HL-60 (cell line): ENCODE results near the gene MTSS2.
"Not testable (repeated sequence)": the region's sequence is repeated elsewhere in the genome, so short reads cannot be mapped to it uniquely, and the experiment has no call there.

ENCODE experiments used
- DNase-seq, 2 experiments: peaks; one replicate each; pipeline ENCODE4 v3.0.0-alpha.2; 2010 to 2020; ENCODE audit warnings: low read depth in 1 of 2, low spot score in 1 of 2
- H3K27ac ChIP-seq: fragments of 250-450 bp; sonication (Bioruptor Pico); replicated peaks from 2 replicates; pipeline ENCODE4 v1.5.1; 2020; ENCODE audit warnings: mild to moderate bottlenecking, moderate library complexity
- H3K27me3 ChIP-seq: fragments of 250-450 bp; sonication (Bioruptor Pico); 2 replicates; pipeline ENCODE4 v1.5.1; 2021; ENCODE audit warnings: mild to moderate bottlenecking, moderate library complexity; ENCODE audit not compliant: insufficient read depth, poor library complexity, severe bottlenecking
- H3K4me3 ChIP-seq: replicated peaks from 2 replicates; pipeline ENCODE4 v1.5.1; 2011; ENCODE audit warnings: mild to moderate bottlenecking, control low read depth, low read length; ENCODE audit not compliant: insufficient read depth
- GABPA ChIP-seq: IDR thresholded peaks from 2 replicates; pipeline ENCODE4 v1.6.1; 2012; ENCODE audit warnings: low read depth
- POLR2AphosphoS5 ChIP-seq: IDR thresholded peaks from 2 replicates; pipeline ENCODE4 v1.6.1; 2012; ENCODE audit warnings: low read depth
- SPI1 ChIP-seq: IDR thresholded peaks from 2 replicates; pipeline ENCODE4 v1.6.1; 2012; ENCODE audit warnings: low read depth, mild to moderate bottlenecking, borderline replicate concordance
- TF ChIP-seq, protein P1 (sequence below): IDR thresholded peaks from 2 replicates; pipeline ENCODE4 v1.6.1; 2012; ENCODE audit warnings: low read depth; ENCODE audit not compliant: insufficient replicate concordance
- TF ChIP-seq, protein P2 (sequence below): IDR thresholded peaks from one replicate; pipeline ENCODE4 v1.5.1; 2011; ENCODE audit warnings: low read length, control low read depth, inconsistent platforms; ENCODE audit not compliant: insufficient read depth

The MTSS2 gene

DNA sequence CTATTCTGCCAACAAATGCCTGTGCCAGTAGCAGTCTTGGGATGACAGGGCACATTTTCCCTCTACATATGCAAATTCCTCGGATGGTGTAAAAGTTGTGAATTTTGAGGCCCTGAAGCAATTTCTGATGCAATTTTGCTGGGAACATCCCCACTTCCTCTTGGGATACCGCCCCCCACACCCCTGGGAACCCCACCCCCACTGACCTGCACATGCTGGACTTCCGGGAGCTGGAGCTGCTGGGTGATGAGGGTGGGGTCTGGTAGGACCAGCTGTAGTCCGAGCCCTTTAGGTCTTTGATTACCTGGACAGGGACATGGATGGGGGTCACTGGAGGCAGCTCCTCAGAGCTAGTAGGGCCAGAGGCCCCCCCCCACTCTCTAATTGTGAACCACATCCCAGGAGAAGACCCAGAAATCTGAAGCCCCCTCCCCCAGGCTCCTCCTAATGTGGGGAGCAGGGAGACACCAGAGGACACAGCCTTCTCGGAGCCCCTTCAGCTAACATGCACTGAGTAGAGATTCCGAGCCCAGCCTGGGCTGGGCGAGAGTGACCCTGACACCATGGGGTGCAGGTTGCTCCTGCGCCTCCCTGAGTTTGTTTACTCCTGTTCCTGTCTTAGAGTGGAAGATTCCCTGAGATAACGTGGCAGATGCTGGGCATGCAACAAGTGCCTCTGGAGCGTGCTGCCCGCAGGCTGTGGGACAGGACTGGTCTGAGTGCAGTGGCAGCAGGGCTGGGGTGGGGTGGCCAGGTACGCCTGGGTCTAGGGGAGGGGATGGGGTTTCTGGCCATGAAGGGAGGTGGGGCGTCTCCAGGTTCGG, 9.0 kb downstream of the MTSS2 start:
- DNase-seq, result no peak
- Histone ChIP-seq H3K27me3 (no peaks in the 10 kb centered on the region), H3K27ac (no peak overlapping the region), H3K4me3 (no peak overlapping the region)
- TF ChIP-seq POLR2AphosphoS5 (no peak), SPI1 (no peak), GABPA (no peak)
- TF ChIP-seq, protein P1, sequence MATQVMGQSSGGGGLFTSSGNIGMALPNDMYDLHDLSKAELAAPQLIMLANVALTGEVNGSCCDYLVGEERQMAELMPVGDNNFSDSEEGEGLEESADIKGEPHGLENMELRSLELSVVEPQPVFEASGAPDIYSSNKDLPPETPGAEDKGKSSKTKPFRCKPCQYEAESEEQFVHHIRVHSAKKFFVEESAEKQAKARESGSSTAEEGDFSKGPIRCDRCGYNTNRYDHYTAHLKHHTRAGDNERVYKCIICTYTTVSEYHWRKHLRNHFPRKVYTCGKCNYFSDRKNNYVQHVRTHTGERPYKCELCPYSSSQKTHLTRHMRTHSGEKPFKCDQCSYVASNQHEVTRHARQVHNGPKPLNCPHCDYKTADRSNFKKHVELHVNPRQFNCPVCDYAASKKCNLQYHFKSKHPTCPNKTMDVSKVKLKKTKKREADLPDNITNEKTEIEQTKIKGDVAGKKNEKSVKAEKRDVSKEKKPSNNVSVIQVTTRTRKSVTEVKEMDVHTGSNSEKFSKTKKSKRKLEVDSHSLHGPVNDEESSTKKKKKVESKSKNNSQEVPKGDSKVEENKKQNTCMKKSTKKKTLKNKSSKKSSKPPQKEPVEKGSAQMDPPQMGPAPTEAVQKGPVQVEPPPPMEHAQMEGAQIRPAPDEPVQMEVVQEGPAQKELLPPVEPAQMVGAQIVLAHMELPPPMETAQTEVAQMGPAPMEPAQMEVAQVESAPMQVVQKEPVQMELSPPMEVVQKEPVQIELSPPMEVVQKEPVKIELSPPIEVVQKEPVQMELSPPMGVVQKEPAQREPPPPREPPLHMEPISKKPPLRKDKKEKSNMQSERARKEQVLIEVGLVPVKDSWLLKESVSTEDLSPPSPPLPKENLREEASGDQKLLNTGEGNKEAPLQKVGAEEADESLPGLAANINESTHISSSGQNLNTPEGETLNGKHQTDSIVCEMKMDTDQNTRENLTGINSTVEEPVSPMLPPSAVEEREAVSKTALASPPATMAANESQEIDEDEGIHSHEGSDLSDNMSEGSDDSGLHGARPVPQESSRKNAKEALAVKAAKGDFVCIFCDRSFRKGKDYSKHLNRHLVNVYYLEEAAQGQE, result no peak
- TF ChIP-seq, protein P2, sequence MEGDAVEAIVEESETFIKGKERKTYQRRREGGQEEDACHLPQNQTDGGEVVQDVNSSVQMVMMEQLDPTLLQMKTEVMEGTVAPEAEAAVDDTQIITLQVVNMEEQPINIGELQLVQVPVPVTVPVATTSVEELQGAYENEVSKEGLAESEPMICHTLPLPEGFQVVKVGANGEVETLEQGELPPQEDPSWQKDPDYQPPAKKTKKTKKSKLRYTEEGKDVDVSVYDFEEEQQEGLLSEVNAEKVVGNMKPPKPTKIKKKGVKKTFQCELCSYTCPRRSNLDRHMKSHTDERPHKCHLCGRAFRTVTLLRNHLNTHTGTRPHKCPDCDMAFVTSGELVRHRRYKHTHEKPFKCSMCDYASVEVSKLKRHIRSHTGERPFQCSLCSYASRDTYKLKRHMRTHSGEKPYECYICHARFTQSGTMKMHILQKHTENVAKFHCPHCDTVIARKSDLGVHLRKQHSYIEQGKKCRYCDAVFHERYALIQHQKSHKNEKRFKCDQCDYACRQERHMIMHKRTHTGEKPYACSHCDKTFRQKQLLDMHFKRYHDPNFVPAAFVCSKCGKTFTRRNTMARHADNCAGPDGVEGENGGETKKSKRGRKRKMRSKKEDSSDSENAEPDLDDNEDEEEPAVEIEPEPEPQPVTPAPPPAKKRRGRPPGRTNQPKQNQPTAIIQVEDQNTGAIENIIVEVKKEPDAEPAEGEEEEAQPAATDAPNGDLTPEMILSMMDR, result no peak

DNA sequence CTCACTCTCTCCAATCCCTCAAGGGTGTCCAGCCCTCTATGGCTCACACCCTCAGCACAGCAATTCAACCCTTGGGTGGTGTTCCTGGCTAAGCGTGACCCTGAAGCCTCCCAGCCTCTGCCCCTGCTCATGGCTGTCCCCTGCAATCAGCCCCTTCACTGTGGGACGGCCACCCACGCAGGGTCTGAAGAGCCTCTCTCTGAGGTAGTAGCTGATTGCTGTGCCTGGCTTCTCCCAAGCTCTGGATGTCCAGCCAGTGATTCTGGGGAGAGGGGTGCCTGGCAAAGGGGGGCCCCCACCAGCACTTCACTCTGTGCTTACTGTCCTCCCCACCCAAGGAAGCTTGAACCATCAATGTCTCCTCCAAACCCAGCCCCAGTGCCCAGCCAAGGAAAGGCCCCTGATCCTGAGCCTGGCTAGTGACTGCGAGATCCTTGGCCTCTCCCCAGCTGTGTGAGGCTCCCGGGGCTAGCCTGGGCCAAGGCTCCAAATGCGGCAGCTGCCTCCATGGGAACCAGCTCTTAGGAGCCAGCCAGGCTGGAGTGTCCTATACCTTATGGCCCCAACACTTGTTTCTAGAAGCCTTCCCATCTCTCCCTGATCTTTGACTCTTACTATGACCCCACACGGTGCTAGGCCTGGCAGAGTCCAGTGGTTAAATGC, 9.9 kb downstream of the MTSS2 start:
- DNase-seq, result no peak
- TF ChIP-seq, protein P2, result no peak
- no peak for TF ChIP-seq POLR2AphosphoS5
- Histone ChIP-seq H3K27me3 (no peaks in the 10 kb centered on the region), H3K27ac (no peak overlapping the region), H3K4me3 (no peak overlapping the region)

DNA sequence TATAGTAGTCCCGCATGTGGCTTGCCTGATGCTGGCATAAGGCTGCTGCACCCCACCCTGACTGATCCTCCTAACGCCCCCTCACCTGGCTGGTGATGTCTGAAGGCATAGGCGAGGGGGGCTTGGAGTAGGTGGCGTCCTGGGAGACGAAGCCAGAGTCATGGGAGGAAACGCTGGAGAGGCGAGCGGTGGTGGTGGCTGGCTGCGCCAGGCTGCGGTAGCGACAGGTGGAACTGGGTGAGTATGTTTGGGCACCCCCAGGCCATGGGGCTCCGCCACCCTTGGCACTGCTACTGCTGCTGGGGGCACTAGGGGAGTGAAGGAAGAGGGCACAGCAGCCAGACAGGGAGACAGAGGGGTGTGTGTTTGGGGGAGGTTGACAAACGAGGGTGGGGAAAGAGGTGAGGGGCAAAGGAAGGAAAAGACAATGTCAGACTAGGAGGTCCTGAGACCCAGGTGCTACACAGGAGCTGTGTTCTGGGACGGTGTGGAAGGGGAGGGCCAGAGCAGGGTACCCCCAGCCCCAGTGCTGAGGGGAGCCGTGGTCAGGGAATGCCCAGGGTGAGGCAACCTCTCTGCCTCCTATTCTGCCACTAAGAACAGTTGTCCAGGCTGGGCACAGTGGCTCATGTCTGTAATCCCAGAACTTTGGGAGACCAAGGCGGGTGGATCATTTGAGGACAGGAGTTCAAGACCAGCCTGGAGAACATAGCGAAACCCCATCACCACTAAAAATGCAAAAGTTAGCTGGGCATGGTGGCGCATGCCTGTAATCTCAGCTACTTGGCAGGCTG, 11.4 kb downstream of the MTSS2 start:
- no peak overlapping the region for H3K27ac ChIP-seq
- no peaks in the 10 kb centered on the region for H3K27me3 ChIP-seq
- H3K4me3 ChIP-seq, result no peak overlapping the region
- TF ChIP-seq, protein P1, result no peak
- TF ChIP-seq GABPA (no peak), SPI1 (no peak), POLR2AphosphoS5 (no peak)
- TF ChIP-seq, protein P2, result no peak
- DNase-seq, result no peak

DNA sequence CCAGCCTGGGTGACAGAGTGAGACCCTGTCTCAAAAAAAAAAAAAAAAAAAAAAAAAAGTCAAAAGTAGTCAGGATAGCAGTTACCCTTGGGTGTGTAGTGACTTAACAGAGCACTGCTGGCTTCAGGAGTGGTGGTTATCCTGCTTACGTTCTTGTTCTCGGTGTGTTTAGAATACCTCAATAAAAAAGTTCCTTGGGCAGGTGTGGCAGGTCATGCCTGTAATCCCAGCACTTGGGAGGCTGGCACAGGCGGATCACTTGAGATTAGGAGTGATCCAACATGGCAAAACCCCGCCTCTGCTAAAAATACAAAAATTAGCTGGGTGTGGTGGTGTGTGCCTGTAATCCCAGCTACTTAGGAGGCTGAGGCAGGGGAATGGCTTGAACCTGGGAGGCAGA, 14.9 kb downstream of the MTSS2 start:
- H3K4me3 ChIP-seq, H3K27me3 ChIP-seq, DNase-seq, H3K27ac ChIP-seq: not testable (repeated sequence)
